C4-2B (cell line): ENCODE measurements around the gene AOAH.
"Not testable (repeated sequence)": the region's sequence is repeated elsewhere in the genome, so short reads cannot be mapped to it uniquely, and the experiment has no call there.

Source experiments
- H3K27ac ChIP-seq: fragments of 450-650 bp; 2 replicates; pipeline ENCODE4 v1.5.1; 2017
- ZFX ChIP-seq: fragments of 450-650 bp; IDR thresholded peaks from 2 replicates; pipeline ENCODE4 v1.6.1; 2017
- TF ChIP-seq, protein P1 (sequence below): fragments of 450-650 bp; conservative IDR thresholded peaks from 2 replicates; pipeline ENCODE4 v1.5.1; 2017; ENCODE audit warnings: mild to moderate bottlenecking

AOAH gene

DNA sequence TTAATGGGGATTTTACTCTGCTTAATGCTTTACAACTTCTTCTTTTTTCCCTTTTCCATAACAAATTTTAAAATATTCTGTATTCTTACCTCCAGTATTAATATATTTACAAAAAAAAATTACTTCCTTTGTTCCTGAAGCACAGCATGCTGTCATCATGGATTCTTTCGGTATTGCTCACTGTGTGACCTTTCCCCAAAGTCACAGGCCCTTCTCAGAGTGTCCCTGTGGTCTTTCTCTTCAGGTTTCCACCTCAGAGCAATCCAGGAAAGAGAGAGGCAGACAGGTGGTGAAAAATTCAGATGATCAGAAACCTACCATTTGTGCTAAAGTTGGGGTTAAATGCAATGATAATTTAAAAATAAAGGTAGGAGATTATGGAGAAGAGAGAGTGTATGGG, 13.0 kb downstream of the AOAH start:
- H3K27ac ChIP-seq, result no peak overlapping the region
- no peak for TF ChIP-seq ZFX
- TF ChIP-seq, protein P1, sequence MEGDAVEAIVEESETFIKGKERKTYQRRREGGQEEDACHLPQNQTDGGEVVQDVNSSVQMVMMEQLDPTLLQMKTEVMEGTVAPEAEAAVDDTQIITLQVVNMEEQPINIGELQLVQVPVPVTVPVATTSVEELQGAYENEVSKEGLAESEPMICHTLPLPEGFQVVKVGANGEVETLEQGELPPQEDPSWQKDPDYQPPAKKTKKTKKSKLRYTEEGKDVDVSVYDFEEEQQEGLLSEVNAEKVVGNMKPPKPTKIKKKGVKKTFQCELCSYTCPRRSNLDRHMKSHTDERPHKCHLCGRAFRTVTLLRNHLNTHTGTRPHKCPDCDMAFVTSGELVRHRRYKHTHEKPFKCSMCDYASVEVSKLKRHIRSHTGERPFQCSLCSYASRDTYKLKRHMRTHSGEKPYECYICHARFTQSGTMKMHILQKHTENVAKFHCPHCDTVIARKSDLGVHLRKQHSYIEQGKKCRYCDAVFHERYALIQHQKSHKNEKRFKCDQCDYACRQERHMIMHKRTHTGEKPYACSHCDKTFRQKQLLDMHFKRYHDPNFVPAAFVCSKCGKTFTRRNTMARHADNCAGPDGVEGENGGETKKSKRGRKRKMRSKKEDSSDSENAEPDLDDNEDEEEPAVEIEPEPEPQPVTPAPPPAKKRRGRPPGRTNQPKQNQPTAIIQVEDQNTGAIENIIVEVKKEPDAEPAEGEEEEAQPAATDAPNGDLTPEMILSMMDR, result no peak

- no peak overlapping the region for H3K27ac ChIP-seq
- no peak for TF ChIP-seq ZFX
Measured at GRCh38 chr7:36710186-36710791, 14.0 kb downstream of the AOAH start.

- TF ChIP-seq, protein P1, result no peak
- no peak for TF ChIP-seq ZFX
- H3K27ac ChIP-seq, result no peak overlapping the region
Measured at GRCh38 chr7:36708767-36709166, 15.5 kb downstream of the AOAH start.

DNA sequence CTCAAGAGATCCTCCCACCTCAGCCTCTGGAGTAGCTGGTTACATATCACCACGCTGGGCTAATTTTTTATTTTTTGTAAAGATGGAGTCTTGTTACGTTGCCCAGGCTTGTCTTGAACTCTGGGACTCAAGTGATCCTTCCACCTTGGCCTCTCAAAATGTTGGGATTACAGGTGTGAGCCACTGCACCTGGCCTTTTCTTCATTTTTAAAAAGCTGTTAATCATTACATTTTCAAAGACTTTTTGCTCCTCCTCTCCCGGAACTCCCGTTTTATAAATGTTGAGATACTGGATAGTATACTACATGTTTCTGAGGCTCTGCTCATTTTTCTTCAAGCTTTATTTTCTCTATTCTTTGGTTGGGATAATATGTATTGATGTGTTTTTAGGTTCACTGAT, 16.4 kb downstream of the AOAH start:
- H3K27ac ChIP-seq, result no peak overlapping the region
- TF ChIP-seq, protein P1, result no peak
- no peak for TF ChIP-seq ZFX

GRCh38 chr7:36707465-36707864, 16.8 kb downstream of the AOAH start:
- TF ChIP-seq ZFX, result no peak
- TF ChIP-seq, protein P1, result no peak
- H3K27ac ChIP-seq, result no peak overlapping the region

DNA sequence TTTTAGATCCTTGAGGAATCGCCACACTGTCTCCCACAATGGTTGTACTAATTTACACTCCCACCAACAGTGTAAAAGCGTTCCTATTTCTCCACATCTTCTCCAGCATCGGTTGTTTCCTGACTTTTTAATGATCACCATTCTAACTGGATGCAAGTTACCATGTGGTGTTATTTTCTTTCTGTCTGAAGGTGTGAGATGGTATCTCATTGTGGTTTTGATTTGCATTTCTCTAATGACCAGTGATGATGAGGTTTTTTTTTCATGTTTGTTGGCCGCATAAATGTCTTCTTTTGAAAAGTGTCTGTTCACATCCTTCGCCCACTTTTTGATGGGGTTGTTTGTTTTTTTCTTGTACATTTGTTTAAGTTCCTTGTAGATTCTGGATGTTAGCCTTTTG, 20.4 kb downstream of the AOAH start:
- not testable (repeated sequence) for H3K27ac ChIP-seq

- no peak overlapping the region for H3K27ac ChIP-seq
- TF ChIP-seq ZFX, result no peak
- TF ChIP-seq, protein P1, result no peak
Measured at GRCh38 chr7:36692456-36692855, 31.8 kb downstream of the AOAH start.

DNA sequence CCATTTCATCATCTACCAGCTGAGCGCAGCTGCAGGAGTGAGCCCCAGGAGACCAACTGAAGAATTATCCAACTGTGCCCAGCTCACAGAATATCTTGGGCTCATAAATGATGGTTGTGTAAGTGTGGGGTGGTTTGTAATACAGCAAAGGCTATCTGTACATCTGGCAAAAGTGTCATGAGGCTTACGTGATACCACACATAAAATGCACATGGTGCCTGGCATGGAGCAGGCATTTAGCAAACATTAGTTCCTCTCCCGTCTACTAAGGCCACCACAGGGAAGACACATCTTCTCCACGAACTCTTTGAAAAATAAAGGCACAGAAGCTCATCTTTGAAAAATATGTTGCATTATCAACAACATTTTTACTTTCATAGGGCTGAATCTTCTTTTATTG, 32.3 kb downstream of the AOAH start:
- no peak for TF ChIP-seq ZFX
- TF ChIP-seq, protein P1, result no peak
- no peak overlapping the region for H3K27ac ChIP-seq
